Lower lobe of right lung (tissue), 2 donors: ENCODE measurements around the gene SEC24D. TPM values are rescaled to one million over a fixed set of nuclear protein-coding genes. Genes with fewer than 3 reads are reported as not detected.
"Not testable (repeated sequence)": the region's sequence is repeated elsewhere in the genome, so short reads cannot be mapped to it uniquely, and the experiment has no call there.

Source experiments
- ATAC-seq, 2 donors: fragments of 200-7000 bp; cut with Tn5 transposase; one replicate each; pipeline ENCODE4 v1.9.1; 2020 to 2022; ENCODE audit warnings: mild to moderate bottlenecking in 2 of 2, moderate library complexity in 2 of 2
- DNase-seq: peaks from one replicate; pipeline ENCODE4 v3.0.0-alpha.2; 2020
- H3K27ac ChIP-seq: fragments of 200-600 bp; one replicate; pipeline ENCODE4 v1.8.0; 2022
- H3K27me3 ChIP-seq: fragments of 200-600 bp; one replicate; pipeline ENCODE4 v1.8.0; 2022; ENCODE audit warnings: low read depth
- H3K36me3 ChIP-seq: fragments of 200-600 bp; one replicate; pipeline ENCODE4 v1.8.0; 2022; ENCODE audit warnings: mild to moderate bottlenecking
- H3K4me1 ChIP-seq: fragments of 200-600 bp; one replicate; pipeline ENCODE4 v1.8.0; 2022
- H3K4me3 ChIP-seq: fragments of 200-600 bp; one replicate; pipeline ENCODE4 v1.8.0; 2022; ENCODE audit warnings: mild to moderate bottlenecking
- H3K9me3 ChIP-seq: fragments of 200-600 bp; one replicate; pipeline ENCODE4 v1.8.0; 2022
- CTCF ChIP-seq: fragments of 200-600 bp; IDR thresholded peaks from one replicate; pipeline ENCODE4 v1.8.0; 2022; ENCODE audit warnings: antibody characterized with exemption, mild to moderate bottlenecking
- intact Hi-C: fragments of 100-400 bp; cut with DNase I; formaldehyde crosslinking; loops from one replicate; pipeline ENCODE4 v1.11.0; 2022
- total RNA-seq: library from RNA; stranded (reverse); fragmentation: NEBNext Ultra II Directional; extraction: Animal tissue kit (Norgen Biotek cat#: 25700); gene quantifications from one replicate; pipeline ENCODE4 v1.2.1, GENCODE V29; 2021
- donor health status: DM: no; HTN: yes; CAD: no; lungs with severe emphysema.

Gene SEC24D
- total RNA-seq, 1 donor from 2014 or later = 45.7 TPM

- Histone ChIP-seq H3K4me3 (no peak overlapping the region), H3K9me3 (no peaks in the 10 kb centered on the region), H3K36me3 (peaks cover 38% of the 10 kb centered on the region), H3K4me1 (no peaks in the 10 kb centered on the region), H3K27ac (no peak overlapping the region), H3K27me3 (no peaks in the 10 kb centered on the region)
- DNase-seq (no peak), ATAC-seq (no peak)
- no peak for TF ChIP-seq CTCF
- intact Hi-C loops = no loop called here
Observed at GRCh38 chr4:118790544-118790943, 45.4 kb downstream of the SEC24D start.

DNA sequence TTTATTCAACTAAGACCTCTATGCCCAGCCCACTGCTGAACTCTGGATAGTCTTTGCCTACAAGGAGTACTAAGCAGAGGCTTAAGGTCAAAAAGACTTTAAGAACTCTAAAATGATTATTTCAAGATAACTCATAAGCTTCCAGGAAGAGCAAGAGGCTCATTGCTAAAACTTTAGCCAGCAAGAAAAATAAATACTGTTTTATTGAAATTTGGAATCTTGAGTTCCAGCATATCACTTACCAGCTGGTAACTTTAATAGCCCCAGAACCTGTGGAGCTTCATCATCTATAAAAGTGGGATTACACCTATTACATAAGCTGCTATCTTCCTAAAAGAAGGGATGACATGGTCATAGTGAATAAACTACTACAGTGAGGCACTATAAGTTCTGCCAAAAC, 47.0 kb downstream of the SEC24D start:
- DNase-seq = no peak
- intact Hi-C loops = no loop called here
- ATAC-seq = no peak
- Histone ChIP-seq H3K4me1 (no peaks in the 10 kb centered on the region), H3K27ac (no peak overlapping the region), H3K36me3 (peaks cover 32% of the 10 kb centered on the region), H3K9me3 (no peaks in the 10 kb centered on the region), H3K27me3 (no peaks in the 10 kb centered on the region), H3K4me3 (no peak overlapping the region)
- TF ChIP-seq CTCF = no peak

- no peak overlapping the region for H3K4me3 ChIP-seq
- peaks cover 37% of the 10 kb centered on the region for H3K36me3 ChIP-seq
- H3K27me3 ChIP-seq = no peaks in the 10 kb centered on the region
- ATAC-seq = no peak
- H3K4me1 ChIP-seq = no peaks in the 10 kb centered on the region
- no peaks in the 10 kb centered on the region for H3K9me3 ChIP-seq
- intact Hi-C loops = no loop called here
- no peak overlapping the region for H3K27ac ChIP-seq
- no peak for DNase-seq
- TF ChIP-seq CTCF = no peak
Observed at GRCh38 chr4:118787844-118788380, 48.0 kb downstream of the SEC24D start.

DNA sequence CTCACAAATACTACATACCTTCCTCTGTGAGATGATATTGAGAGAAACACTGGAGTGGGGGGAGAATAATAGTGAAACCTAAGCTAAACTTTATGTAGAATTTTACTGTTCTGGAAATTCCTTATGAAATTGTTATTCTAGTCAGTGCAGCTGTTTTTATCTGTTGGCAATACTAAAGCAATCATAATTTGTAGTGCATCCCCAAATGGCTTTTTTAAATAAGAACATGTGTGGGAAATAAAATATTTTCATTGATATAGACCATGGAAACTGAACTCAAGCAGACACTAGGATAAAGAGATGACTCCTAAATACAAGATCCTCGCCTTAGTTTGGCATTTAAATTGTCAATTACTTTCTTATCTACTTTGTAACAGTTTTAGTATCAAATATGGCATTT, 51.1 kb downstream of the SEC24D start:
- H3K36me3 ChIP-seq = peaks cover 39% of the 10 kb centered on the region
- no peaks in the 10 kb centered on the region for H3K9me3 ChIP-seq
- DNase-seq (no peak), ATAC-seq (no peak)
- H3K4me3 ChIP-seq = no peak overlapping the region
- no peak overlapping the region for H3K27ac ChIP-seq
- TF ChIP-seq CTCF = no peak
- no peaks in the 10 kb centered on the region for H3K27me3 ChIP-seq
- intact Hi-C loops = no loop called here
- no peaks in the 10 kb centered on the region for H3K4me1 ChIP-seq

- Histone ChIP-seq H3K36me3 (peaks cover 30% of the 10 kb centered on the region), H3K4me1 (no peaks in the 10 kb centered on the region), H3K9me3 (no peaks in the 10 kb centered on the region), H3K4me3 (no peak overlapping the region), H3K27ac (no peak overlapping the region), H3K27me3 (no peaks in the 10 kb centered on the region)
- DNase-seq = no peak
- ATAC-seq = no peak
- intact Hi-C loops = no loop called here
- TF ChIP-seq CTCF = no peak
Observed at GRCh38 chr4:118783887-118784286, 52.0 kb downstream of the SEC24D start.

GRCh38 chr4:118782886-118783285, 53.0 kb downstream of the SEC24D start:
- intact Hi-C loops, ATAC-seq, H3K4me1 ChIP-seq, H3K27ac ChIP-seq, H3K27me3 ChIP-seq, DNase-seq, H3K9me3 ChIP-seq, H3K4me3 ChIP-seq: not testable (repeated sequence)
- H3K36me3 ChIP-seq = peaks cover 22% of the 10 kb centered on the region

- H3K27ac ChIP-seq, DNase-seq, H3K9me3 ChIP-seq, intact Hi-C loops, ATAC-seq, H3K27me3 ChIP-seq, H3K4me3 ChIP-seq, H3K36me3 ChIP-seq: not testable (repeated sequence)
- peaks cover 12% of the 10 kb centered on the region for H3K4me1 ChIP-seq
Observed at GRCh38 chr4:118777649-118778048, 58.3 kb downstream of the SEC24D start.

DNA sequence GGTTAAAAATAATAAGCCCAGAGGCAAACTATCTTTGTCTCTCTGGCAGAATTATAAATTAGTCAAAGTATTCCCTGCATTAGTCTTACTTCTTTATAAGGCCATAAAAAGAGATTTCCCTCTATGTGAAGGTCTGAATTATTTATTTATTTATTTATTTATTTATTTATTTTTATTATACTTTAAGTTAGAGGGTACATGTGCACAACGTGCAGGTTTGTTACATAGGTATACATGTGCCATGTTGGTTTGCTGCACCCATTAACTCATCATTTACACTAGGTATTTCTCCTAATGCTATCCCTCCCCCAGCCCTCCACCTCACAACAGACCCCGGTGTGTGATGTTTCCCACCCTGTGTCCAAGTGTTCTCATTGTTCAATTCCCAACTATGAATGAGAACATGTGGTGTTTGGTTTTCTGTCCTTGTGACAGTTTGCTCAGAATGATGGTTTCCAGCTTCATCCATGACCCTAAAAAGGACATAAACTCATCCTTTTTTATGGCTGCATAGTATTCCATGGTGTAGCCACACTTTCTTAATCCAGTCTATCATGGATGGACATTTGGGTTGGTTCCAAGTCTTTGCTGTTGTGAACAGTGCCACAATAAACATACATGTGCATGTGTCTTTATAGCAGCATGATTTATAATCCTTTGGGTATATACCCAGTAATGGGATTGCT, 58.8 kb downstream of the SEC24D start:
- intact Hi-C loops, DNase-seq, H3K4me3 ChIP-seq, H3K9me3 ChIP-seq, H3K36me3 ChIP-seq, H3K27me3 ChIP-seq, ATAC-seq, H3K27ac ChIP-seq: not testable (repeated sequence)
- peaks cover 16% of the 10 kb centered on the region for H3K4me1 ChIP-seq
